ENCODE data around the gene KIF26B.

DNA sequence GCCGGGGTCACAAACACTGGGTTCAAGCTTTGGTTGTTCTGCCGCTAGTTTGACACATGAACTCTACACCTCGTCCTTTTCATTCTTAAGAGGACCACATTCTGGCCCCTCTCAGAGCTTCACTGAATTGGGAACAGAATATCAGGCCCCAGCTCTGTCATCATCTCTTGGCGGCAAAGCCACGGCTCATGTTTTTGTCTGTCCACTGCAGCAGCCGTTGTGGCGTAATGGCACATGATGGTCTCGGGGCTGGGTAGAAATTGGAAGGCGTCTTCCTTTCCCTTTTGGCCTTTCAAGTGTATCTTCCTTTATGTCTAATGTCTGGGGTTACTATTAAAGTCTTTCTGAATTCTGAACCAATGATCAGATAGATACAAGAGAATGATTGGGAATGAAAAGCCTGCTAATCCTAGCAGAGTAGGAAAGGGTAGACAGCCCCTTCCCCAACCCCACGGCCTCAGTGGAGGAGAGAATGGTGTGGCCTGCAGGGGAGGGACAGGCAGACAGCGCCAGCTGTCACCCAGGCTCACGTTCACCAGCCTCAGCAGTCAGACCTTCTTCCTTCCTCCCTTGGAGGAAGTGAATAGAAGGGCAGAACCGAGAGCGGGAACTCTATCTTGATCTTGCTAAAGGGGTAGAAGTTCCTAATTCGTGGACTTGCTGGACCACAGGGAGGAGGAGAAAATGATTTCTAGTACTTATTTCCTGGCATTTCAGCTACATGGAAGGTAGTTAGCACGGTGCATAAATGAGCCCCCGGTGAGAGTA is 498.1 kb downstream of the KIF26B start:
- TF ChIP-seq, protein P1, sequence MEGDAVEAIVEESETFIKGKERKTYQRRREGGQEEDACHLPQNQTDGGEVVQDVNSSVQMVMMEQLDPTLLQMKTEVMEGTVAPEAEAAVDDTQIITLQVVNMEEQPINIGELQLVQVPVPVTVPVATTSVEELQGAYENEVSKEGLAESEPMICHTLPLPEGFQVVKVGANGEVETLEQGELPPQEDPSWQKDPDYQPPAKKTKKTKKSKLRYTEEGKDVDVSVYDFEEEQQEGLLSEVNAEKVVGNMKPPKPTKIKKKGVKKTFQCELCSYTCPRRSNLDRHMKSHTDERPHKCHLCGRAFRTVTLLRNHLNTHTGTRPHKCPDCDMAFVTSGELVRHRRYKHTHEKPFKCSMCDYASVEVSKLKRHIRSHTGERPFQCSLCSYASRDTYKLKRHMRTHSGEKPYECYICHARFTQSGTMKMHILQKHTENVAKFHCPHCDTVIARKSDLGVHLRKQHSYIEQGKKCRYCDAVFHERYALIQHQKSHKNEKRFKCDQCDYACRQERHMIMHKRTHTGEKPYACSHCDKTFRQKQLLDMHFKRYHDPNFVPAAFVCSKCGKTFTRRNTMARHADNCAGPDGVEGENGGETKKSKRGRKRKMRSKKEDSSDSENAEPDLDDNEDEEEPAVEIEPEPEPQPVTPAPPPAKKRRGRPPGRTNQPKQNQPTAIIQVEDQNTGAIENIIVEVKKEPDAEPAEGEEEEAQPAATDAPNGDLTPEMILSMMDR (conservative IDR thresholded peaks at IDR 0.05; ENCODE audit: low read depth, low read length), result no peak
- no peak for TF ChIP-seq EZH2 (IDR thresholded peaks at IDR 0.05; ENCODE audit: low read length, unreplicated experiment)
